Right atrium auricular region (tissue), 2 donors: ENCODE results near the gene MEGF6. TPM values are rescaled to one million over a fixed set of nuclear protein-coding genes. Genes with fewer than 3 reads are reported as not detected.
A peak's percentile ranks its signal among the peaks of the same experiment; 100 is the strongest.

Experiments used
- DNase-seq: peaks from one replicate; pipeline ENCODE4 v3.0.0-alpha.2; 2019; ENCODE audit warnings: low spot score
- H3K27ac ChIP-seq, 2 donors: fragments of 200-600 bp; sonication (generic); 1 replicate in 1 of 2; 2 replicates in 1 of 2; pipeline ENCODE4 v1.5.1; 2016 to 2019
- H3K27me3 ChIP-seq, 2 donors: fragments of 200-600 bp; sonication (generic); one replicate each; pipeline versions ENCODE4 v1.5.1 to v1.6.0; 2017 to 2019
- H3K36me3 ChIP-seq: fragments of 200-600 bp; sonication (generic); one replicate; pipeline ENCODE4 v1.5.1; 2016
- H3K4me1 ChIP-seq, 2 donors: fragments of 200-600 bp; sonication (generic); one replicate each; pipeline versions ENCODE4 v1.5.1 to v1.6.0; 2017 to 2019
- H3K4me3 ChIP-seq, 2 donors: fragments of 200-600 bp; sonication (generic); 1 replicate in 1 of 2; 2 replicates in 1 of 2; pipeline ENCODE4 v1.5.1; 2017 to 2019; ENCODE audit warnings: mild to moderate bottlenecking in 1 of 2, moderate library complexity in 1 of 2
- H3K9me3 ChIP-seq, 2 donors: fragments of 200-600 bp; sonication (generic); one replicate each; pipeline ENCODE4 v1.5.1; 2019
- CTCF ChIP-seq, 2 donors: fragments of 200-600 bp; sonication (generic); IDR thresholded peaks; one replicate each; pipeline ENCODE4 v1.5.1; 2019; ENCODE audit warnings: antibody characterized with exemption in 2 of 2
- total RNA-seq, 2 donors: library from RNA; depleted of rRNA; stranded (reverse); fragments of >200 nt; gene quantifications; one replicate each; pipeline ENCODE4 v1.1.0, GENCODE V29; 2016

Gene MEGF6
- total RNA-seq, 2 donors from 2014 or later = 14.9 to 32.6 TPM

DNA sequence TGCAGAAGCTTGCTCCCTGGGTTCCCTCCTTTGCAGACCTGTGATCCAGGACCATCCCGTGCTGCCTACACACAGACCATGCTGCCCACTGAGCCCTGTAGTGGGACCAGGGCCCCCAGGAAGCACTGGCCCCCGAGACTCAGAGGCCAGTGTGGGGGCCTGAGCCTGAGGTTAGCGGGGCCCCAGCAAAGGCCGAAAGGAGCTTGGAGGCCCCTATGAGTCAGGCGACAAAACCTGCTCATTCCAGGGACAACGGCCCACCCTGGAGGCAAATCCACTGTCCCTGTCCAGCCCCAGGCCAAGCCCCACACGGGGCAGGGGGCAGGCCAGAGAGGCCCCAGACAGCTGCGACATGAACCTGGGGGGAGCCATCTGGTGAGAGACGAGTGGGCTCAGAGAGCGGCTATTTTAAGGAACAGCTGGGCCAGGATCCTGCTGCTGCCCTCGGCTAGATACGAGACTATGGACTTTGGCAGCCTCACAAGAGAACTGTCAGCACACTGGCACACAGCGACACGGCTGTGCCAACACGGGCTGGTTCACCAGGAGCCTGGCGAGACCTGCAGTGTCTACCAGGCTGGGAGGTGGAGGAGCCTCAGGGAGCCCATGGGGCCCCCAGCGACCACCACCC, 82.1 kb downstream of the MEGF6 start:
- Histone ChIP-seq H3K9me3 (no peaks in the 10 kb centered on the region), H3K27ac (peak overlapping the region; percentile 68 to 84), H3K4me3 (peak overlapping the region in 1 of 2 donors; percentile 64), H3K36me3 (no peaks in the 10 kb centered on the region), H3K4me1 (peaks cover 0 to 42% of the 10 kb centered on the region in 2 donors), H3K27me3 (no peaks in the 10 kb centered on the region)
- TF ChIP-seq CTCF (IDR thresholded peaks at IDR 0.05) = no peak
- no peak for DNase-seq

DNA sequence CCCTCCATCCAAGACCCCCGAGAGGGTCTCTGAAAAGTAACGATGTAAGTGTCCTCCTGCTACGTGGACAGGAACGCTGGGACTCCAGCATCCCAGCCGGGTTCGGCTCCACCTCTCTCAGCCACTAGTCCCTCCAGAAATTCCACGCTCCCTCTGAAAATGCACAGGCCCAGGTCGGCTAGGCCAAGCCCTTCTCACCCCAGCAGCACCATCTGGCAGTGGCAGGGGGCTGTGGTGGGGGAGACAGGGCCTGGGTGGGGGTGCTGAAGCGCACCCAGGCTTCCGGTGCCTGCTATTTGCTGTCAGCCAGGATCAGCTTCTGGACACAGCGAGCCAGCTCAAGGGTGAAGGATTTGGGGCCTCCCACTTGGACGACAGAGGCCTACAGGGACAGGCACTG, 83.5 kb downstream of the MEGF6 start:
- no peak for DNase-seq
- Histone ChIP-seq H3K27ac (no peak overlapping the region), H3K36me3 (no peaks in the 10 kb centered on the region), H3K4me3 (no peak overlapping the region), H3K9me3 (no peaks in the 10 kb centered on the region), H3K27me3 (no peaks in the 10 kb centered on the region), H3K4me1 (peaks cover 0 to 42% of the 10 kb centered on the region in 2 donors)
- no peak for TF ChIP-seq CTCF (IDR thresholded peaks at IDR 0.05)

- Histone ChIP-seq H3K36me3 (no peaks in the 10 kb centered on the region), H3K9me3 (no peaks in the 10 kb centered on the region), H3K4me3 (no peak overlapping the region), H3K4me1 (peaks cover 0 to 36% of the 10 kb centered on the region in 2 donors), H3K27me3 (no peaks in the 10 kb centered on the region), H3K27ac (no peak overlapping the region)
- TF ChIP-seq CTCF (IDR thresholded peaks at IDR 0.05) = no peak
- DNase-seq = no peak
These were observed 85.5 kb downstream of the MEGF6 start for GRCh38 chr1:3525551-3526482.

DNA sequence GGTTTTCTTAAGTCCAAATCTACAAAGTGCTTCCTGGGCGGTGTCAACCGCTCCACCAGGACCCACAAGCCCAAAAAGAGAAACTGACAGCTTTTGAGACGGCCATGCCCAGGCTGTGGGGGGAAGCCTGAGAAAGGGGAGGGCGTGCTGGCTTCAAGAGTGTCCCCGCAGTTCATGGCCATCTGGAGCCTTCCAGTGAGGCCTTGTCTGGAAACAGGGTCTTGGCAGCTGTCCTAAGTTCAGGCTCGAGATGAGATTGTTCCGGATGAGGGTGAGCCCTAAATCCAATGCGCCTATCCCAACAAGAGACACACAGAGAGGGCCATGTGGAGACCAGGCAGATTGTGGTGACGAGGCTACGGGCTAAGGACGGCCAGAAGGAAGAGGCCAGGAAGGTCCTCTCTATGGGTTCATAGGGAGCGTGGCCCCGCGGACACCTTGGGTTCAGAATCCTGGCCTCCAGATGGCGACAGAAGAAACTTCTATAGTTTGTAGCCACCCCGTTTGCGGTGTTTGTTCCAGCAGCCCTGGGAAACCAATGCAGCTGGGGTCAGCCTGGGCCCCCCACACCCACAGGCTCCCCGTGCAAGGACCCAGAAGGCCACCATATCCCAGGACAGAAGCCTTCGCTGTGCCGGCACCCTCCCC, 86.6 kb downstream of the MEGF6 start:
- no peak for DNase-seq
- Histone ChIP-seq H3K36me3 (no peaks in the 10 kb centered on the region), H3K27me3 (no peaks in the 10 kb centered on the region), H3K4me3 (no peak overlapping the region), H3K27ac (no peak overlapping the region), H3K9me3 (no peaks in the 10 kb centered on the region), H3K4me1 (peaks cover 0 to 25% of the 10 kb centered on the region in 2 donors)
- no peak for TF ChIP-seq CTCF (IDR thresholded peaks at IDR 0.05)

GRCh38 chr1:3523980-3524379, 87.3 kb downstream of the MEGF6 start:
- DNase-seq = no peak
- H3K27ac ChIP-seq = no peak overlapping the region
- no peak overlapping the region for H3K4me3 ChIP-seq
- no peaks in the 10 kb centered on the region for H3K27me3 ChIP-seq
- no peaks in the 10 kb centered on the region for H3K36me3 ChIP-seq
- H3K4me1 ChIP-seq = peaks cover 0 to 18% of the 10 kb centered on the region in 2 donors
- H3K9me3 ChIP-seq = no peaks in the 10 kb centered on the region
- TF ChIP-seq CTCF (IDR thresholded peaks at IDR 0.05) = no peak
